ENCODE results near the gene SPIN1.

DNA sequence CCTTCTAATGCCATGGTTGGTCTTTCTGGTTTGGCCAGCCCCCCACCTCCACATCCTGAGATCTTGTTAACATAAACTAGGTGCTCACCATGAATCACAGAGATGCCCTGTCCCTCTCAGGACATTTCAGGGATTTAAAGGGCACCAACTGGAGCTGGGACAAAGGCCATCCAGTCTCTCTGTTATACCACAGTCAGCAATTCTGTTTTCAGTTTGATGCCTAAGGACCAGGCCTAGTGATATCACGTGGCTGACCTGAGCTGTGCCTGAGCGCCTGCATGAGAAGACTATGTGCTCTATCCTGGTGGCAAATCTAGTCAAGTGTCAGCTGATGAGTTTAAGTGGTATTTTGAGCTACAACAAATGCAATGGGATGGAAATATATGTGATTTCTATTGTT lies 26.1 kb downstream of the SPIN1 start:
- TF ChIP-seq POLR2A (IDR thresholded peaks at IDR 0.05) = no peak
- TF ChIP-seq, protein P1, sequence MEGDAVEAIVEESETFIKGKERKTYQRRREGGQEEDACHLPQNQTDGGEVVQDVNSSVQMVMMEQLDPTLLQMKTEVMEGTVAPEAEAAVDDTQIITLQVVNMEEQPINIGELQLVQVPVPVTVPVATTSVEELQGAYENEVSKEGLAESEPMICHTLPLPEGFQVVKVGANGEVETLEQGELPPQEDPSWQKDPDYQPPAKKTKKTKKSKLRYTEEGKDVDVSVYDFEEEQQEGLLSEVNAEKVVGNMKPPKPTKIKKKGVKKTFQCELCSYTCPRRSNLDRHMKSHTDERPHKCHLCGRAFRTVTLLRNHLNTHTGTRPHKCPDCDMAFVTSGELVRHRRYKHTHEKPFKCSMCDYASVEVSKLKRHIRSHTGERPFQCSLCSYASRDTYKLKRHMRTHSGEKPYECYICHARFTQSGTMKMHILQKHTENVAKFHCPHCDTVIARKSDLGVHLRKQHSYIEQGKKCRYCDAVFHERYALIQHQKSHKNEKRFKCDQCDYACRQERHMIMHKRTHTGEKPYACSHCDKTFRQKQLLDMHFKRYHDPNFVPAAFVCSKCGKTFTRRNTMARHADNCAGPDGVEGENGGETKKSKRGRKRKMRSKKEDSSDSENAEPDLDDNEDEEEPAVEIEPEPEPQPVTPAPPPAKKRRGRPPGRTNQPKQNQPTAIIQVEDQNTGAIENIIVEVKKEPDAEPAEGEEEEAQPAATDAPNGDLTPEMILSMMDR (IDR thresholded peaks at IDR 0.05) = no peak
